Spleen (tissue), 11 donors: ENCODE measurements around the gene MAS1. TPM values are rescaled to one million over a fixed set of nuclear protein-coding genes. Genes with fewer than 3 reads are reported as not detected.

Experiments
- DNase-seq: peaks from one replicate; pipeline ENCODE4 v3.0.0-alpha.2; 2020
- H3K27ac ChIP-seq, 8 donors: fragments of 200-600 bp; sonication (generic) in 7 of 8; 1 replicate in 4 of 8; 2 replicates in 4 of 8; pipeline versions ENCODE4 v1.5.0 to v1.8.0; 2016 to 2021; ENCODE audit warnings: inconsistent platforms in 4 of 8, mild to moderate bottlenecking in 4 of 8, moderate library complexity in 1 of 8
- H3K27me3 ChIP-seq, 7 donors: fragments of 200-600 bp; sonication (generic) in 6 of 7; replicated peaks in 1 of 7; 1 replicate in 4 of 7; 2 replicates in 3 of 7; pipeline versions ENCODE4 v1.5.0 to v1.8.0; 2016 to 2021; ENCODE audit warnings: inconsistent platforms in 3 of 7, mild to moderate bottlenecking in 1 of 7
- H3K36me3 ChIP-seq, 6 donors: fragments of 200-600 bp; sonication (generic) in 5 of 6; 1 replicate in 4 of 6; 2 replicates in 2 of 6; pipeline versions ENCODE4 v1.5.0 to v1.8.0; 2016 to 2021; ENCODE audit warnings: inconsistent platforms in 2 of 6
- H3K4me1 ChIP-seq, 6 donors: fragments of 200-600 bp; sonication (generic) in 5 of 6; 1 replicate in 3 of 6; 2 replicates in 3 of 6; pipeline versions ENCODE4 v1.5.0 to v1.8.0; 2016 to 2021; ENCODE audit warnings: inconsistent platforms in 3 of 6
- H3K4me3 ChIP-seq, 8 donors: fragments of 200-600 bp; sonication (generic) in 7 of 8; 1 replicate in 4 of 8; 2 replicates in 4 of 8; pipeline versions ENCODE4 v1.5.0 to v1.8.0; 2016 to 2021; ENCODE audit warnings: inconsistent platforms in 4 of 8, mild to moderate bottlenecking in 4 of 8, moderate library complexity in 2 of 8
- H3K9me3 ChIP-seq, 8 donors: fragments of 200-600 bp; sonication (generic) in 7 of 8; 1 replicate in 4 of 8; 2 replicates in 4 of 8; pipeline versions ENCODE4 v1.5.0 to v1.8.0; 2016 to 2021; ENCODE audit warnings: inconsistent platforms in 4 of 8
- POLR2A ChIP-seq, 3 donors: fragments of 450-650 bp; IDR thresholded peaks; one replicate each; pipeline ENCODE4 v1.5.1; 2017; ENCODE audit warnings: antibody characterized with exemption in 3 of 3, mild to moderate bottlenecking in 1 of 3
- POLR2AphosphoS5 ChIP-seq, 3 donors: sonication (generic); formaldehyde crosslinking; IDR thresholded peaks; one replicate each; pipeline ENCODE4 v1.5.1; 2017; ENCODE audit warnings: antibody characterized with exemption in 3 of 3
- WGBS, 5 donors: extraction: QIAGEN DNeasy Blood & Tissue Kit in 3 of 5; methylation state at CpG; one replicate each; pipeline versions ENCODE4 v1.1.5 to v1.1.7; 2013 to 2018; 5-methylcytosine and 5-hydroxymethylcytosine counted together
- intact Hi-C: fragments of 100-400 bp; cut with DNase I; formaldehyde crosslinking; loops from one replicate; pipeline ENCODE4 v1.15.0; 2023; ENCODE audit warnings: low total_unique reads
- polyA plus RNA-seq, 3 donors: library from polyadenylated mRNA; stranded (reverse); fragments of 200-250 nt; gene quantifications; one replicate each; pipeline ENCODE4 v1.2.1, GENCODE V29; 2013
- total RNA-seq, 7 donors: library from RNA; depleted of rRNA in 3 of 7; stranded (reverse); fragments of >200 nt in 3 of 7; fragmentation: NEBNext Ultra II Directional in 4 of 7; extraction: Animal tissue kit (Norgen Biotek cat#: 25700) in 4 of 7; gene quantifications; one replicate each; pipeline versions ENCODE4 v1.1.0 to v1.2.1, GENCODE V29; 2016 to 2021
- TF ChIP-seq, protein P1 (sequence below), 11 experiments: fragments of 200-600 bp in 7 of 11; fragments of 450-650 bp in 4 of 11; sonication (generic) in 4 of 11; IDR thresholded peaks in 8 of 11; conservative IDR thresholded peaks in 3 of 11; 1 replicate in 7 of 11; 2 replicates in 4 of 11; pipeline versions ENCODE4 v1.4.0 to v1.8.0; 2016 to 2021; ENCODE audit warnings: antibody characterized with exemption in 11 of 11, inconsistent platforms in 4 of 11, mild to moderate bottlenecking in 1 of 11
- donor health status: healthy with polysubstance abuse.
- donor health status: DM: no; HTN: no; CAD: no; lungs with moderate emphysema.
- donor health status: DM: no; HTN: no; CAD: no.
- donor health status: Bipolar disorder and iron deficiency.
- donor health status: healthy.
- donor health status: DM: no; HTN: no; CAD: no.
- donor health status: DM: yes; HTN: yes; CAD: no.

Gene MAS1
- total and polyA plus RNA-seq, 10 donors = under 0.01 TPM; not detected in 9

DNA sequence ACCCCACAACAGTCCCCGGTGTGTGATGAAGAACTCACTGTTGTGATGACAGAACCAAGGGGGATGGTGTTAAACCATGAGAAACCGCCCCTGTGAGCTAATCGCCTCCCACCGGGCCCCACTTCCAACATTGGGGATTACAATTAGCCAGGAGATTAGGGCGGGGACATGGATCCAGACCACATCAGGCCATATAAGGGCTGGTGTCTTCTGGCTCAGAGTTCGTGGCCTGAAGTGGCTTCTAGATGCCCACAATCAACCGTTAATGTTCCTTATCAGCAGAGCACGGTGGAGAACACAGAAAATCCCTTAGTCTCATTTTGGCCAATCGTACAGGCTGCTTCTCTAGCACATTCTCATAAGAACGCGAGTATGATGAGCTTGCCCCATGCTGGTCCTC is 10.9 kb upstream of the MAS1 start:
- TF ChIP-seq POLR2A (IDR thresholded peaks at IDR 0.05) (no peak), POLR2AphosphoS5 (IDR thresholded peaks at IDR 0.05) (no peak)
- TF ChIP-seq, protein P1, sequence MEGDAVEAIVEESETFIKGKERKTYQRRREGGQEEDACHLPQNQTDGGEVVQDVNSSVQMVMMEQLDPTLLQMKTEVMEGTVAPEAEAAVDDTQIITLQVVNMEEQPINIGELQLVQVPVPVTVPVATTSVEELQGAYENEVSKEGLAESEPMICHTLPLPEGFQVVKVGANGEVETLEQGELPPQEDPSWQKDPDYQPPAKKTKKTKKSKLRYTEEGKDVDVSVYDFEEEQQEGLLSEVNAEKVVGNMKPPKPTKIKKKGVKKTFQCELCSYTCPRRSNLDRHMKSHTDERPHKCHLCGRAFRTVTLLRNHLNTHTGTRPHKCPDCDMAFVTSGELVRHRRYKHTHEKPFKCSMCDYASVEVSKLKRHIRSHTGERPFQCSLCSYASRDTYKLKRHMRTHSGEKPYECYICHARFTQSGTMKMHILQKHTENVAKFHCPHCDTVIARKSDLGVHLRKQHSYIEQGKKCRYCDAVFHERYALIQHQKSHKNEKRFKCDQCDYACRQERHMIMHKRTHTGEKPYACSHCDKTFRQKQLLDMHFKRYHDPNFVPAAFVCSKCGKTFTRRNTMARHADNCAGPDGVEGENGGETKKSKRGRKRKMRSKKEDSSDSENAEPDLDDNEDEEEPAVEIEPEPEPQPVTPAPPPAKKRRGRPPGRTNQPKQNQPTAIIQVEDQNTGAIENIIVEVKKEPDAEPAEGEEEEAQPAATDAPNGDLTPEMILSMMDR (IDR thresholded peaks at IDR 0.05 in 8 of 11, conservative IDR thresholded peaks at IDR 0.05 in 3 of 11) = no peak
- peaks cover 0 to 24% (median 0%) of the 10 kb centered on the region in 7 donors for H3K27me3 ChIP-seq
- H3K9me3 ChIP-seq = no peaks in the 10 kb centered on the region
- H3K4me1 ChIP-seq = no peaks in the 10 kb centered on the region
- no peaks in the 10 kb centered on the region for H3K36me3 ChIP-seq
- no peak overlapping the region for H3K27ac ChIP-seq
- no peak overlapping the region for H3K4me3 ChIP-seq
- no peak for DNase-seq
- intact Hi-C loops = no loop called here
- WGBS, 5 donors = 85 to 90% (median 89%) methylated on average over 11 of the region's 11 CpGs

DNA sequence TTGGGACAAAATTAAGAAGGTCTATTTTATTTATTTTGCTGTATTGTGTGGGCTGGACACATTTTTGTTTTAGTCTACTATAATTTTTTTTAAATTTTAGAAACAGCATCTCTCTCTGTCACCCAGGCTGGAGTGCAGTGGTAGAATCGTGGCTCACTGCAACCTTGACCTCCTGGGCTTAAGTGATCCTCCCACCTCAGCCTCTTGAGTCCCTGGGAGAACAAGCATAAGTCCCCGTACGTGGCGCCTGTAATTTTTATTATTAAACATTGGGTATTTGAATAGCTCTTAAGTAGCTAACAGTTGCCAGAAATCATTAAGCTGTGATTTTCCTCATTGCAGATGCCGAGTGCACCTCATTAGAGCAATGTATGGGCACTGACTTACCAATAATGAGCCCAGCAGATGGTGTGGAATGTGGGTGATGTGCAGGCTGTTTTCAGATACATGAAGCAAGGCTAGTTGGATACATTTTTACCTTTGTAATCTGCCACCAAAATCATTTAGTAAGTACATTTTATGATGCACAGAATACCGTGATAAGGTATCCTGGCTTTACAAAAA is 10.3 kb upstream of the MAS1 start:
- 69 to 84% (median 71%) methylated on average over 6 of the region's 6 CpGs for WGBS, 5 donors
- TF ChIP-seq, protein P1 (IDR thresholded peaks at IDR 0.05 in 8 of 11, conservative IDR thresholded peaks at IDR 0.05 in 3 of 11) = no peak
- TF ChIP-seq POLR2A (IDR thresholded peaks at IDR 0.05) (no peak), POLR2AphosphoS5 (IDR thresholded peaks at IDR 0.05) (no peak)
- intact Hi-C loops = no loop called here
- Histone ChIP-seq H3K27me3 (peaks cover 0 to 24% (median 0%) of the 10 kb centered on the region in 7 donors), H3K36me3 (no peaks in the 10 kb centered on the region), H3K9me3 (no peaks in the 10 kb centered on the region), H3K4me1 (no peaks in the 10 kb centered on the region), H3K4me3 (no peak overlapping the region), H3K27ac (no peak overlapping the region)
- DNase-seq = no peak

DNA sequence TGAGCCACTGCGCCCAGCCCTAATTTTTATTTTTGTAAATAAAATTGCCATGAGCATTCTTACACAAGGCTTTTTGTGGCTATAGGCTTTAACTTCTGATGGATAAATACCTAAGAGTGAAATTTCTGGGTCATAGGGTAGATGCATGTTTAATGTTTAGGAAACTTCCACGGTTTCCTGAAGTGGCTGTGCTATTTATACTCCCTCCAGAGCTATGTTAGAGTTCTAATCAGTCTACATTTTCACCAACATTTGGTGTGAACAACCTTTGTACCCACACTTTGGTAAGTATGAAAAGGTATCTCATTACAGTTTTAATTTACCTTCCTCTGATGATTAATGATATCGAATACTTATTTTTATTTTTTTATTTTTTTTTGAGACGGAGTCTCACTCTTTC is 6.1 kb upstream of the MAS1 start:
- no peaks in the 10 kb centered on the region for H3K36me3 ChIP-seq
- no peak for DNase-seq
- no peak overlapping the region for H3K27ac ChIP-seq
- 77 to 85% (median 82%) methylated on average over 4 of the region's 4 CpGs for WGBS, 5 donors
- no peaks in the 10 kb centered on the region for H3K9me3 ChIP-seq
- TF ChIP-seq, protein P1 (IDR thresholded peaks at IDR 0.05 in 8 of 11, conservative IDR thresholded peaks at IDR 0.05 in 3 of 11) = no peak
- TF ChIP-seq POLR2AphosphoS5 (IDR thresholded peaks at IDR 0.05) = no peak
- intact Hi-C loops = no loop called here
- H3K27me3 ChIP-seq = peaks cover 0 to 41% (median 0%) of the 10 kb centered on the region in 7 donors
- H3K4me3 ChIP-seq = no peak overlapping the region
- no peaks in the 10 kb centered on the region for H3K4me1 ChIP-seq

- 82 to 89% (median 87%) methylated on average over 3 of the region's 3 CpGs for WGBS, 5 donors
- intact Hi-C loops = no loop called here
- no peak for DNase-seq
- Histone ChIP-seq H3K27me3 (peaks cover 0 to 44% (median 0%) of the 10 kb centered on the region in 7 donors), H3K27ac (no peak overlapping the region), H3K4me1 (no peaks in the 10 kb centered on the region), H3K9me3 (no peaks in the 10 kb centered on the region), H3K36me3 (no peaks in the 10 kb centered on the region), H3K4me3 (no peak overlapping the region)
- TF ChIP-seq, protein P1 (IDR thresholded peaks at IDR 0.05 in 8 of 11, conservative IDR thresholded peaks at IDR 0.05 in 3 of 11) = no peak
- no peak for TF ChIP-seq POLR2A (IDR thresholded peaks at IDR 0.05)
- TF ChIP-seq POLR2AphosphoS5 (IDR thresholded peaks at IDR 0.05) = no peak
These were observed 4.5 kb upstream of the MAS1 start for GRCh38 chr6:159886270-159886669.
